HepG2 (cell line): ENCODE data around the gene AHSG. TPM values are rescaled to one million over a fixed set of nuclear protein-coding genes. Genes with fewer than 3 reads are reported as not detected.

Experiments used
- ATAC-seq: fragments of 200-7000 bp; cut with Tn5 transposase; 3 replicates; pipeline ENCODE4 v1.9.1; 2020; ENCODE audit warnings: mild to moderate bottlenecking, moderate library complexity
- BruUV-seq: library from RNA; stranded (reverse); fragments of 400-500 nt; replicated peaks from 2 replicates; lab custom pipeline; 2021; lab: Mats Ljungman, UMichigan
- CTCF ChIA-PET: fragments of 300-600 bp; formaldehyde crosslinking; extraction: SDS; loops from one replicate; lab custom pipeline; 2021; ENCODE audit warnings: low total read pairs, inconsistent platforms, low intra/inter-chr PET ratio; lab: Yijun Ruan, JAX
- POLR2A ChIA-PET: fragments of 350-600 bp; sonication (Branson Sonifier 250); formaldehyde crosslinking; loops from one replicate; lab custom pipeline; 2020; ENCODE audit warnings: antibody characterized with exemption, inconsistent platforms; lab: Yijun Ruan, JAX
- DNase-seq: peaks from one replicate; pipeline ENCODE4 v3.0.0-alpha.2; 2015; ENCODE audit warnings: low spot score
- FAIRE-seq: peaks from 3 replicates; lab custom pipeline; 2011; peaks lifted over from hg19 to GRCh38; lab: Jason Lieb, UNC
- H2AFZ ChIP-seq: one replicate; pipeline ENCODE4 v1.6.1; 2011; ENCODE audit warnings: low read length, inconsistent platforms
- H3K27ac ChIP-seq: fragments of 300-600 bp; 3 replicates; pipeline ENCODE4 v1.8.0; 2011; ENCODE audit warnings: mixed run types, mild to moderate bottlenecking, mixed read lengths, low read length, inconsistent platforms; ENCODE audit not compliant: insufficient read depth; ENCODE audit errors: extremely low read length
- H3K27me3 ChIP-seq, 2 experiments: fragments of 200-600 bp in 1 of 2; 2 replicates in 1 of 2; 3 replicates in 1 of 2; pipeline versions ENCODE4 v1.6.0 to v1.8.0; 2011; ENCODE audit warnings: low read length in 2 of 2, mild to moderate bottlenecking in 2 of 2, moderate library complexity in 2 of 2, inconsistent platforms in 1 of 2; ENCODE audit not compliant: insufficient read depth in 2 of 2, control insufficient read depth in 1 of 2
- H3K36me3 ChIP-seq, 2 experiments: fragments of 200-600 bp in 1 of 2; replicated peaks in 1 of 2; 2 replicates in 1 of 2; 3 replicates in 1 of 2; pipeline versions ENCODE4 v1.5.1 to v1.8.0; 2011; ENCODE audit warnings: low read length in 2 of 2, inconsistent platforms in 1 of 2; ENCODE audit not compliant: insufficient read depth in 2 of 2, control insufficient read depth in 1 of 2
- H3K4me1 ChIP-seq: 2 replicates; pipeline ENCODE4 v1.5.1; 2012; ENCODE audit warnings: low read length, inconsistent platforms; ENCODE audit not compliant: insufficient read depth
- H3K4me2 ChIP-seq: 2 replicates; pipeline ENCODE4 v1.6.0; 2011; ENCODE audit warnings: low read depth, low read length, inconsistent platforms
- H3K4me3 ChIP-seq, 3 experiments: fragments of 200-600 bp in 1 of 3; sonication (generic), shearing (Covaris generic) in 1 of 3; replicated peaks in 1 of 3; 2 replicates each; pipeline ENCODE4 v1.5.1; 2011 to 2016; ENCODE audit warnings: low read length in 3 of 3, inconsistent platforms in 2 of 3, low read depth in 2 of 3, mild to moderate bottlenecking in 2 of 3, control low read depth in 1 of 3, mixed read lengths in 1 of 3; ENCODE audit not compliant: insufficient read depth in 1 of 3
- H3K79me2 ChIP-seq: one replicate; pipeline ENCODE4 v1.6.1; 2011; ENCODE audit warnings: low read length, inconsistent platforms; ENCODE audit not compliant: insufficient read depth
- H3K9ac ChIP-seq: 2 replicates; pipeline ENCODE4 v1.6.0; 2011; ENCODE audit warnings: mild to moderate bottlenecking, low read depth, low read length, inconsistent platforms; ENCODE audit not compliant: insufficient read depth
- H3K9me3 ChIP-seq: 2 replicates; pipeline ENCODE4 v1.5.1; 2012; ENCODE audit warnings: mild to moderate bottlenecking, low read length
- H4K20me1 ChIP-seq: 2 replicates; pipeline ENCODE4 v1.6.0; 2011; ENCODE audit warnings: inconsistent platforms, mild to moderate bottlenecking, low read length, moderate library complexity; ENCODE audit not compliant: insufficient read depth
- ARID5B ChIP-seq: IDR thresholded peaks from 2 replicates; pipeline ENCODE4 v1.4.0; 2020; ENCODE audit warnings: mild to moderate bottlenecking, missing genetic modification reagents
- CC2D1A ChIP-seq: sonication (generic); formaldehyde crosslinking; IDR thresholded peaks from 2 replicates; pipeline ENCODE4 v1.8.1; 2023; ENCODE audit warnings: mild to moderate bottlenecking, missing genetic modification reagents
- CENPX ChIP-seq: sonication (generic); formaldehyde crosslinking; IDR thresholded peaks from 2 replicates; pipeline ENCODE4 v1.9.0; 2021; ENCODE audit warnings: mild to moderate bottlenecking, missing genetic modification reagents, moderate library complexity
- ELK4 ChIP-seq: sonication (generic); formaldehyde crosslinking; IDR thresholded peaks from 2 replicates; pipeline ENCODE4 v1.9.0; 2021; ENCODE audit warnings: missing genetic modification reagents, borderline replicate concordance
- FOXP1 ChIP-seq, 2 experiments: fragments of 450-650 bp in 1 of 2; IDR thresholded peaks; 2 replicates each; pipeline ENCODE4 v1.6.1; 2017 to 2018; ENCODE audit warnings: antibody characterized with exemption in 1 of 2
- GABPB1 ChIP-seq: IDR thresholded peaks from 2 replicates; pipeline ENCODE4 v1.6.1; 2016; ENCODE audit warnings: mild to moderate bottlenecking, missing genetic modification reagents, moderate library complexity, missing compliant biosample characterization
- MED1 ChIP-seq: sonication (generic); formaldehyde crosslinking; IDR thresholded peaks from 2 replicates; pipeline ENCODE4 v1.4.0; 2020; ENCODE audit warnings: missing genetic modification reagents
- NFIC ChIP-seq: IDR thresholded peaks from 2 replicates; pipeline ENCODE4 v1.6.1; 2012; ENCODE audit warnings: mild to moderate bottlenecking, low read length, inconsistent platforms
- NR2F1 ChIP-seq, 2 experiments: fragments of 450-650 bp in 1 of 2; formaldehyde crosslinking in 1 of 2; IDR thresholded peaks; 2 replicates each; pipeline versions ENCODE4 v1.5.0 to v1.6.1; 2016 to 2020; ENCODE audit warnings: mild to moderate bottlenecking in 1 of 2, missing compliant biosample characterization in 1 of 2, missing genetic modification reagents in 1 of 2, moderate library complexity in 1 of 2
- NR2F6 ChIP-seq, 2 experiments: IDR thresholded peaks; 2 replicates each; pipeline ENCODE4 v1.6.1; 2016; ENCODE audit warnings: antibody characterized with exemption in 1 of 2, mild to moderate bottlenecking in 1 of 2
- RARA ChIP-seq: IDR thresholded peaks from 2 replicates; pipeline ENCODE4 v1.6.1; 2016; ENCODE audit warnings: missing genetic modification reagents, missing compliant biosample characterization
- RERE ChIP-seq: IDR thresholded peaks from 2 replicates; pipeline ENCODE4 v1.6.1; 2016; ENCODE audit warnings: low read depth, missing genetic modification reagents, missing compliant biosample characterization
- SMAD9 ChIP-seq: sonication (generic); formaldehyde crosslinking; IDR thresholded peaks from 2 replicates; pipeline ENCODE4 v1.5.1; 2020; ENCODE audit warnings: mild to moderate bottlenecking, missing genetic modification reagents
- WGBS: methylation state at CpG from one replicate; pipeline ENCODE4 v1.1.6; 2017; ENCODE audit warnings: low lambda C conversion rate; 5-methylcytosine and 5-hydroxymethylcytosine counted together
- in situ Hi-C: cut with HindIII; loops from 2 replicates; pipeline ENCODE4 v1.10.0; 2017; ENCODE audit warnings: low pct_unique_long_range_greater_than_20kb; ENCODE audit not compliant: extremely low pct_ligation_motif_present
- intact Hi-C: fragments of 100-400 bp; cut with micrococcal nuclease; formaldehyde crosslinking; loops from one replicate; pipeline ENCODE4 v1.10.0; 2022; ENCODE audit not compliant: unreplicated experiment
- polyA plus RNA-seq, 8 experiments: library from polyadenylated mRNA; depleted of rRNA in 3 of 8; stranded (reverse) in 7 of 8; unstranded in 1 of 8; fragments of >200 nt; fragmentation: Illumina TruSeq in 4 of 8; extraction: Trizol in 4 of 8; gene quantifications; 2 replicates each; pipeline versions ENCODE4 v1.2.1 to v1.2.3, GENCODE V29; 2011 to 2016; ENCODE audit warnings: low read depth in 4 of 8, missing spikeins in 1 of 8, mixed read lengths in 1 of 8; ENCODE audit not compliant: insufficient read depth in 1 of 8
- total RNA-seq, 5 experiments: library from RNA; depleted of rRNA; stranded (reverse); fragments of >200 nt; fragmentation: Illumina TruSeq; extraction: Trizol; gene quantifications; 2 replicates each; pipeline ENCODE4 v1.2.3, GENCODE V29; 2016; ENCODE audit warnings: low read depth in 1 of 5

Gene AHSG
- total and polyA plus RNA-seq, 2 of the 13 experiments (the other 11 are each of a cell fraction or from before 2014, with no cell fraction given), result 2,043 to 19,152 TPM

- intact Hi-C loops, result no loop called here
- Histone ChIP-seq H3K27ac (peak overlapping the region; percentile 52), H3K9ac (no peak overlapping the region), H3K4me1 (peaks cover 97% of the 10 kb centered on the region), H3K79me2 (peaks cover 23% of the 10 kb centered on the region), H3K36me3 (0 out of 5 replicates have a peak, but pooled peaks cover 0 to under 1% of the 10 kb centered on the region in 2 experiments), H3K9me3 (no peaks in the 10 kb centered on the region), H4K20me1 (no peaks in the 10 kb centered on the region), H3K27me3 (no peaks in the 10 kb centered on the region), H3K4me2 (peak overlapping the region; percentile 13), H3K4me3 (no peak overlapping the region), H2AFZ (no peak overlapping the region)
- CTCF ChIA-PET, result interaction anchor here (1.1 kb wide), 1 partner anchor 21 kb away, joined by 4 read pairs; no protein-coding TSS in a partner anchor
- POLR2A ChIA-PET, result interaction anchor here (1.3 to 27.1 kb wide), 5 partner anchors 8 to 175 kb away, joined by 4 to 854 read pairs (median 10); partner anchors contain the start of genes DNAJB11 and TBCCD1
- in situ Hi-C loops, result no loop called here
- FAIRE-seq, result no peak
- no peak for ATAC-seq
- no peak for DNase-seq
- BruUV-seq, result no TSS peak
- WGBS, result 90% methylated on average over 2 of the region's 2 CpGs
- TF ChIP-seq MED1 (CRISPR knock-in tag) (peak; percentile 73; the same call in 1 of the 2 replicates), RERE (CRISPR knock-in tag) (no peak), NFIC (0 out of 2 replicates have a peak, but pooled peaks have one; percentile 16), GABPB1 (no peak), SMAD9 (CRISPR knock-in tag) (no peak), CC2D1A (CRISPR knock-in tag) (no peak), ARID5B (peak; percentile 45; the same call in 1 of the 2 replicates), CENPX (CRISPR knock-in tag) (no peak), NR2F1 (CRISPR knock-in tag; IDR thresholded peaks at IDR 0.05) (peak; percentile 42 to 55; a peak in 2 of 4 replicates), NR2F6 (IDR thresholded peaks at IDR 0.05) (peak; percentile 10; the same call in 1 of the 2 replicates), NR2F6 (CRISPR knock-in tag; IDR thresholded peaks at IDR 0.05) (0 out of 2 replicates have a peak, but pooled peaks have one; percentile 14), ELK4 (CRISPR knock-in tag) (no peak), FOXP1 (IDR thresholded peaks at IDR 0.05) (no peak), FOXP1 (CRISPR knock-in tag; IDR thresholded peaks at IDR 0.05) (peak; percentile 52; the same call in 1 of the 2 replicates), RARA (CRISPR knock-in tag) (peak; percentile 24; the same call in 1 of the 2 replicates)
Measured at GRCh38 chr3:186608624-186609215, 4.1 kb upstream of the AHSG start.
